A549 (cell line): Measurements from ENCODE around the gene CARD8. TPM values are rescaled to one million over a fixed set of nuclear protein-coding genes. Genes with fewer than 3 reads are reported as not detected.

Experiments
- ATAC-seq, 2 experiments: fragments of 200-7000 bp in 1 of 2; fragments of >200 bp in 1 of 2; cut with Nextera tagmentation in 1 of 2; cut with Tn5 transposase in 1 of 2; 3 replicates each; pipeline versions ENCODE4 v1.8.0 to v1.9.1; 2018 to 2020; ENCODE audit warnings: mild to moderate bottlenecking in 1 of 2, moderate library complexity in 1 of 2
- CTCF ChIA-PET: fragments of 300-600 bp; sonication (Branson Sonifier 250); formaldehyde crosslinking; extraction: SDS; loops from one replicate; lab custom pipeline; 2021; ENCODE audit warnings: antibody characterized with exemption, inconsistent platforms; lab: Yijun Ruan, JAX
- POLR2A ChIA-PET: fragments of 350-600 bp; formaldehyde crosslinking; extraction: SDS; loops from one replicate; lab custom pipeline; 2021; ENCODE audit warnings: antibody characterized with exemption, inconsistent platforms; lab: Yijun Ruan, JAX
- DNase-seq, 2 experiments: peaks; one replicate each; pipeline versions ENCODE4 v3.0.0 to v3.0.0-alpha.2; 2011 to 2016; ENCODE audit warnings: low read depth in 1 of 2, low spot score in 1 of 2
- FAIRE-seq: peaks from 2 replicates; lab custom pipeline; 2011; peaks lifted over from hg19 to GRCh38; lab: Jason Lieb, UNC
- H3K27ac ChIP-seq, 2 experiments: fragments of >200 bp; sonication (Bioruptor Twin); formaldehyde crosslinking; 3 replicates each; pipeline ENCODE4 v1.5.1; 2016 to 2017
- H3K4me1 ChIP-seq: fragments of >200 bp; sonication (Bioruptor Twin); formaldehyde crosslinking; 3 replicates; pipeline ENCODE4 v1.6.1; 2016
- H3K4me2 ChIP-seq: fragments of >200 bp; sonication (Bioruptor Twin); formaldehyde crosslinking; 3 replicates; pipeline ENCODE4 v1.6.1; 2016
- H3K4me3 ChIP-seq: fragments of >200 bp; sonication (Bioruptor Twin); formaldehyde crosslinking; 3 replicates; pipeline ENCODE4 v1.5.1; 2016
- H3K9me3 ChIP-seq: fragments of >200 bp; sonication (Bioruptor Twin); formaldehyde crosslinking; 3 replicates; pipeline ENCODE4 v1.6.1; 2016
- CBX2 ChIP-seq: fragments of 200-600 bp; sonication (generic); IDR thresholded peaks from 2 replicates; pipeline ENCODE4 v1.6.1; 2016; ENCODE audit warnings: low read depth, mild to moderate bottlenecking, borderline replicate concordance
- E2F6 ChIP-seq: IDR thresholded peaks from 2 replicates; pipeline ENCODE4 v1.6.1; 2012; ENCODE audit warnings: low read depth, borderline replicate concordance
- EP300 ChIP-seq, 2 experiments: fragments of >200 bp; sonication (Bioruptor Twin); formaldehyde crosslinking; IDR thresholded peaks; 2 replicates in 1 of 2; 3 replicates in 1 of 2; pipeline ENCODE4 v1.6.1; 2016 to 2017
- ESRRA ChIP-seq: fragments of 150-350 bp; IDR thresholded peaks from 2 replicates; pipeline ENCODE4 v1.6.1; 2014; ENCODE audit warnings: mild to moderate bottlenecking, low read length, borderline replicate concordance
- FOSL2 ChIP-seq, 2 experiments: fragments of 450-650 bp in 1 of 2; fragments of >200 bp in 1 of 2; sonication (Bioruptor Twin) in 1 of 2; formaldehyde crosslinking; IDR thresholded peaks; 2 replicates each; pipeline versions ENCODE4 v1.5.0 to v1.6.1; 2016 to 2020; ENCODE audit warnings: mild to moderate bottlenecking in 1 of 2, moderate library complexity in 1 of 2
- HOXB13 ChIP-seq: fragments of 250-450 bp; sonication (Bioruptor Pico); IDR thresholded peaks from 2 replicates; pipeline ENCODE4 v1.5.0; 2020; ENCODE audit warnings: low read depth, mild to moderate bottlenecking, moderate library complexity
- HOXB5 ChIP-seq: fragments of 250-450 bp; sonication (Bioruptor Pico); IDR thresholded peaks from 2 replicates; pipeline ENCODE4 v1.5.0; 2020; ENCODE audit warnings: mild to moderate bottlenecking, moderate library complexity
- JUN ChIP-seq, 2 experiments: fragments of >200 bp; sonication (Bioruptor Twin); formaldehyde crosslinking; IDR thresholded peaks; 2 replicates in 1 of 2; 3 replicates in 1 of 2; pipeline ENCODE4 v1.6.1; 2016 to 2017
- MYC ChIP-seq: IDR thresholded peaks from 2 replicates; pipeline ENCODE4 v1.6.1; 2012; ENCODE audit warnings: mild to moderate bottlenecking, inconsistent platforms, low read length, improper control_type of control experiment, borderline replicate concordance
- PHF8 ChIP-seq: fragments of 200-600 bp; sonication (generic); IDR thresholded peaks from 2 replicates; pipeline ENCODE4 v1.6.1; 2016; ENCODE audit warnings: low read depth, mild to moderate bottlenecking, antibody characterized with exemption, moderate library complexity, borderline replicate concordance
- POLR2A ChIP-seq: IDR thresholded peaks from 2 replicates; pipeline ENCODE4 v1.6.1; 2012; ENCODE audit warnings: mild to moderate bottlenecking, low read length
- POLR2AphosphoS2 ChIP-seq: conservative IDR thresholded peaks from 2 replicates; pipeline ENCODE4 v1.6.1; 2012; ENCODE audit warnings: low read length, improper control_type of control experiment, inconsistent platforms
- RAD21 ChIP-seq, 2 experiments: fragments of >200 bp in 1 of 2; sonication (Bioruptor Twin) in 1 of 2; formaldehyde crosslinking in 1 of 2; IDR thresholded peaks in 1 of 2; conservative IDR thresholded peaks in 1 of 2; 2 replicates in 1 of 2; 3 replicates in 1 of 2; pipeline ENCODE4 v1.6.1; 2012 to 2018; ENCODE audit warnings: inconsistent platforms in 1 of 2
- TFCP2L1 ChIP-seq: fragments of 250-450 bp; sonication (Bioruptor Pico); IDR thresholded peaks from 2 replicates; pipeline ENCODE4 v1.5.0; 2021; ENCODE audit warnings: mild to moderate bottlenecking
- TP53 ChIP-seq: fragments of 250-450 bp; sonication (Bioruptor Pico); IDR thresholded peaks from 2 replicates; pipeline ENCODE4 v1.5.0; 2021; ENCODE audit warnings: mild to moderate bottlenecking, moderate library complexity
- USF2 ChIP-seq: fragments of 450-650 bp; IDR thresholded peaks from 2 replicates; pipeline ENCODE4 v1.6.1; 2014; ENCODE audit warnings: antibody characterized with exemption
- ZNF302 ChIP-seq: fragments of 250-450 bp; sonication (Bioruptor Pico); IDR thresholded peaks from 2 replicates; pipeline ENCODE4 v1.9.0; 2021; ENCODE audit warnings: inconsistent platforms, mild to moderate bottlenecking, moderate library complexity
- WGBS: methylation state at CpG from one replicate; pipeline ENCODE4 v1.1.6; 2017; ENCODE audit errors: missing lambda C conversion rate; 5-methylcytosine and 5-hydroxymethylcytosine counted together
- polyA plus RNA-seq, 4 experiments: library from polyadenylated mRNA; depleted of rRNA in 3 of 4; stranded (reverse); fragments of >200 nt; fragmentation: RNase III in 1 of 4; extraction: RNeasy Plus Mini Kit Qiagen cat#74134 plus additional on column Dnase treatment in 1 of 4; gene quantifications; 2 replicates in 3 of 4; 3 replicates in 1 of 4; pipeline ENCODE4 v1.2.3, GENCODE V29; 2011 to 2017
- TF ChIP-seq, protein P1 (sequence below): IDR thresholded peaks from 2 replicates; pipeline ENCODE4 v1.6.1; 2012
- TF ChIP-seq, protein P2 (sequence below): IDR thresholded peaks from 2 replicates; pipeline ENCODE4 v1.6.1; 2012

CARD8 gene
- polyA plus RNA-seq, 2 of the 4 experiments (the other 2 are of a cell fraction), result 27.5 to 34.7 TPM

- Histone ChIP-seq H3K4me3 (peak within 1 kb of the TSS; percentile 94), H3K9me3 (no peaks in the 10 kb centered on the region), H3K4me1 (peaks cover 14% of the 10 kb centered on the region; the same call in 2 of the 3 replicates), H3K27ac (peak within 1 kb of the TSS; percentile 92 to 93), H3K4me2 (peak within 1 kb of the TSS; percentile 93)
- WGBS, result 1% methylated on average over 38 of the region's 82 CpGs
- TF ChIP-seq, protein P1, sequence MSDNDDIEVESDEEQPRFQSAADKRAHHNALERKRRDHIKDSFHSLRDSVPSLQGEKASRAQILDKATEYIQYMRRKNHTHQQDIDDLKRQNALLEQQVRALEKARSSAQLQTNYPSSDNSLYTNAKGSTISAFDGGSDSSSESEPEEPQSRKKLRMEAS, result peak; percentile 83
- TF ChIP-seq E2F6 (peak; percentile 75; the same call in 1 of the 2 replicates), TP53 (CRISPR knock-in tag) (peak; percentile 66; the same call in 1 of the 2 replicates), JUN (IDR thresholded peaks at IDR 0.05) (peak in 1 of 2 experiments; percentile 65; a peak in 2 of 5 replicates), FOSL2 (IDR thresholded peaks at IDR 0.05) (no peak), FOSL2 (CRISPR knock-in tag; IDR thresholded peaks at IDR 0.05) (no peak), TFCP2L1 (CRISPR knock-in tag) (peak; percentile 51; the same call in 1 of the 2 replicates), PHF8 (peak; percentile 60), ESRRA (no peak), HOXB5 (CRISPR knock-in tag) (no peak), ZNF302 (CRISPR knock-in tag) (no peak), POLR2A (peak; percentile 80)
- TF ChIP-seq, protein P2, sequence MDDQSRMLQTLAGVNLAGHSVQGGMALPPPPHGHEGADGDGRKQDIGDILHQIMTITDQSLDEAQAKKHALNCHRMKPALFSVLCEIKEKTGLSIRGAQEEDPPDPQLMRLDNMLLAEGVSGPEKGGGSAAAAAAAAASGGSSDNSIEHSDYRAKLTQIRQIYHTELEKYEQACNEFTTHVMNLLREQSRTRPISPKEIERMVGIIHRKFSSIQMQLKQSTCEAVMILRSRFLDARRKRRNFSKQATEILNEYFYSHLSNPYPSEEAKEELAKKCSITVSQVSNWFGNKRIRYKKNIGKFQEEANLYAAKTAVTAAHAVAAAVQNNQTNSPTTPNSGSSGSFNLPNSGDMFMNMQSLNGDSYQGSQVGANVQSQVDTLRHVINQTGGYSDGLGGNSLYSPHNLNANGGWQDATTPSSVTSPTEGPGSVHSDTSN, result peak; percentile 28; the same call in 1 of the 2 replicates
- DNase-seq (peak; percentile 97 to 99), ATAC-seq (peak; percentile 88 to 94), FAIRE-seq (peak; percentile 49)
- ChIA-PET CTCF (interaction anchor here (0.8 to 1.5 kb wide), 8 partner anchors 10 to 62 kb away, joined by 3 to 5 read pairs (median 4); no protein-coding TSS in a partner anchor), POLR2A (interaction anchor here (0.6 to 1.3 kb wide), 9 partner anchors 12 to 90 kb away, joined by 3 to 17 read pairs (median 3); partner anchors contain the start of genes CARD8 and PLA2G4C)
Measured at GRCh38 chr19:48169939-48170803, 85.5 kb downstream of the CARD8 start, which contains the start of the genes LIG1 and ZSWIM9. TSS of gene LIG1 (minus strand) at chr19:48170344. CDS start at chr19:48165566, 4,778 bp downstream. TSS of gene ZSWIM9 (plus strand) at chr19:48170680. CDS start at chr19:48171803, 1,123 bp downstream.

- Histone ChIP-seq H3K9me3 (no peaks in the 10 kb centered on the region), H3K27ac (peak overlapping the region; percentile 92 to 93), H3K4me2 (peak overlapping the region; percentile 75), H3K4me3 (peak overlapping the region; percentile 94), H3K4me1 (peaks cover 14% of the 10 kb centered on the region; the same call in 2 of the 3 replicates)
- CTCF ChIA-PET, result interaction anchor here (0.6 to 1.4 kb wide), 4 partner anchors 17 to 374 kb away, joined by 3 to 5 read pairs (median 4); no protein-coding TSS in a partner anchor
- WGBS, result 8% methylated on average over 3 of the region's 15 CpGs
- POLR2A ChIA-PET, result interaction anchor here (0.6 to 1.1 kb wide), 8 partner anchors 12 to 91 kb away, joined by 3 to 17 read pairs (median 4); partner anchors contain the start of genes CARD8 and PLA2G4C
- DNase-seq (peak; percentile 79 to 89), FAIRE-seq (no peak), ATAC-seq (peak; percentile 32 to 43)
- TF ChIP-seq TFCP2L1 (CRISPR knock-in tag) (no peak), POLR2AphosphoS2 (no peak), RAD21 (conservative IDR thresholded peaks at IDR 0.05 in 1 of 2, IDR thresholded peaks at IDR 0.05 in 1 of 2) (no peak), EP300 (IDR thresholded peaks at IDR 0.05) (no peak), USF2 (no peak), CBX2 (no peak), MYC (no peak), HOXB13 (CRISPR knock-in tag) (no peak)
Measured at GRCh38 chr19:48169578-48169938, 86.2 kb downstream of the CARD8 start.
